ENCODE results near the gene SIGLEC12. TPM values are rescaled to one million over a fixed set of nuclear protein-coding genes. Genes with fewer than 3 reads are reported as not detected.

SIGLEC12 gene
- total and polyA plus RNA-seq, 9 of the 15 experiments (the other 6 are each of a cell fraction or from before 2014, with no cell fraction given), result 0.08 to 1.3 (median 0.54) TPM

GRCh38 chr19:51460164-51460992 lies 41.2 kb downstream of the SIGLEC12 start (continued):
- TF ChIP-seq ZNF639 (CRISPR knock-in tag; conservative IDR thresholded peaks at IDR 0.05 in 1 of 2, IDR thresholded peaks at IDR 0.05 in 1 of 2) (peak in 1 of 2 experiments; percentile 52; a peak in 1 of 4 replicates), RBBP5 (IDR thresholded peaks at IDR 0.05; ENCODE audit: borderline replicate concordance, insufficient read depth, low read length, poor library complexity, severe bottlenecking) (no peak), VEZF1 (CRISPR knock-in tag; IDR thresholded peaks at IDR 0.05) (0 out of 2 replicates have a peak, but pooled peaks have one; percentile 26), E2F1 (CRISPR knock-in tag; IDR thresholded peaks at IDR 0.05) (no peak), ZNF3 (CRISPR knock-in tag; IDR thresholded peaks at IDR 0.05) (no peak), DDX20 (tag; IDR thresholded peaks at IDR 0.05; ENCODE audit: low read depth) (no peak), FOXA3 (CRISPR knock-in tag; conservative IDR thresholded peaks at IDR 0.05 in 1 of 2, IDR thresholded peaks at IDR 0.05 in 1 of 2) (0 out of 4 replicates have a peak, but pooled peaks of 1 of the 2 experiments have one; percentile 36), UBTF (IDR thresholded peaks at IDR 0.05; ENCODE audit: borderline replicate concordance in 1 of 2, low read depth in 2 of 2, low read length in 2 of 2) (0 out of 4 replicates have a peak, but pooled peaks of 1 of the 2 experiments have one; percentile 3), USF2 (CRISPR knock-in tag; IDR thresholded peaks at IDR 0.05) (no peak), MBD1 (CRISPR knock-in tag; IDR thresholded peaks at IDR 0.05) (no peak), CTBP1 (IDR thresholded peaks at IDR 0.05; ENCODE audit: borderline replicate concordance) (0 out of 2 replicates have a peak, but pooled peaks have one; percentile 23)
- TF ChIP-seq, protein P1, sequence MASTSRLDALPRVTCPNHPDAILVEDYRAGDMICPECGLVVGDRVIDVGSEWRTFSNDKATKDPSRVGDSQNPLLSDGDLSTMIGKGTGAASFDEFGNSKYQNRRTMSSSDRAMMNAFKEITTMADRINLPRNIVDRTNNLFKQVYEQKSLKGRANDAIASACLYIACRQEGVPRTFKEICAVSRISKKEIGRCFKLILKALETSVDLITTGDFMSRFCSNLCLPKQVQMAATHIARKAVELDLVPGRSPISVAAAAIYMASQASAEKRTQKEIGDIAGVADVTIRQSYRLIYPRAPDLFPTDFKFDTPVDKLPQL (IDR thresholded peaks at IDR 0.05; ENCODE audit: extremely low read depth, insufficient read length), result no peak

Data from K562 (cell line).